Measurements from ENCODE around the gene DNAH8. TPM values are rescaled to one million over a fixed set of nuclear protein-coding genes. Genes with fewer than 3 reads are reported as not detected.

Gene DNAH8
- total and polyA plus RNA-seq, 3 donors from 2014 or later: 17.2 to 23.7 (median 19.0) TPM

DNA sequence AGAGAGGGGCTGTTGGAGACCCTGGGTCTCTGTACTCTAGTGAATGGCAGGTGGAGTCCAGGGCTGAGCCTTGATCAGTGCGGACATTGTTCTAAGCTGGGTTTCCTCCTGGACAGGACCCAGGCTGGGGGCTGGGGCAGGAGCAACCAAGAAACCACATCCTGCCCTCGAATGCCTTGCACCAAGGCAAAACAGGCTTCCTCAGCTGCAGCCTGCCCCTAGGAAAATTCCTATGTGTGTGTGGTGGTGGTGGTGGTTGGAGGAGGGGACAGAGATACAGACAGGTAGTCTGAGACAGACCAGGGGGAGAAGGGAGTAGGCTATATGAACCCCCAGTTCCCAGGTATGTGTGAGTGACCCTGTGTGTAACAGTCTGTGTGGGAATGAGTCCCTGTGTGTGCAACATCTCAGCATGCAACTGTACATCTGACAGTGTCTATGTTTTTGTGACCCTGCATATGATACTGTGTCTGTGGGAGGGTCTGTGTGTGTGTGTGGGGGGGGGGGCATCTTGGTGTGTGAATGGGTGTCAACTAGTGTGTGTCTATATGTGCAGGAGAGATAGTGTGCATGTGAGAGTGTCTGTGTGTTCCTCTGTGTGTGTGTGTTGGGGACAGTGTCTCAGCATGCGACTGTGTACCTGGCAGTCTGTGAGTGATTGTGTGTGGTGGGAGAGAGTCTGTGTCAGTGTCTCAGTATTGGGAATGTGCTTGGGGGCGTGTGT, 336.4 kb downstream of the DNAH8 start:
- intact Hi-C loops (cut with DNase I; ENCODE audit: low total_unique reads): no loop called here
- Histone ChIP-seq H3K36me3 (ENCODE audit: low read depth, missing control alignments) (no peaks in the 10 kb centered on the region), H3K4me3 (no peak overlapping the region), H3K4me1 (no peaks in the 10 kb centered on the region), H3K27me3 (no peaks in the 10 kb centered on the region), H3K9me3 (no peaks in the 10 kb centered on the region), H3K27ac (no peak overlapping the region)
- TF ChIP-seq POLR2A (IDR thresholded peaks at IDR 0.05) (no peak), CTCF (IDR thresholded peaks at IDR 0.05) (no peak)
- WGBS, 2 donors: 75 to 82% methylated on average over 3 to 4 of the region's 4 CpGs
- no peak for DNase-seq

DNA sequence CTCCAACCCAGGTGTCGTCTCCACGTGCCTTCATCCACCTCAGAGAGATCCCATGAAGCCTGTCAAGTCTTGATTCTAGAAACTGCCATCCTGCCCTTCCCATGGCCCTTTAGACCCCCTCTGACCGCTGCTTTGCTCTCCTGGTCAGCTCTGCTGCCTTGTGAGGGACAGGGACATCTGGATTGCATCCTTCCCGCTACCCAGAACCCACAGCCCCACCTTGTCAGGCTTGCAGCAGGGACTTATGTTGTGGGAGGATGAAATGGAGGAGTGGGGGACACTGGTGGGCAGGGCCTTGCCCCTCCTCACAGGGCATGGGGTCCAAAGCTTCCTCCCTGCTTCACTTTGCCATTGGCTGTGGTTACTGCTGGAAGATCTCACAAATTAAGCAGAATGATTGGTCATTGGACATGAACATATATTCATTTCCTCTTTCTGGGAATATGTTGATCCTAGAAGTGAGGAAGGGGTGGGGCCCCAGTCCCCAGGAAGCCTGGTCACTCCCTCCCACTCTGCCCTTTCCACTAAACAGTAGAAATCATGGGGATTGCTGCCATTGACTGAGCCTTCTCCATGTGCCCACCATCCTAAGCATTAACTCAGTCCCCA, 338.0 kb downstream of the DNAH8 start:
- no peak for DNase-seq
- no peak overlapping the region for H3K4me3 ChIP-seq
- H3K4me1 ChIP-seq: no peaks in the 10 kb centered on the region
- intact Hi-C loops (cut with DNase I; ENCODE audit: low total_unique reads): no loop called here
- H3K27ac ChIP-seq: no peak overlapping the region
- no peaks in the 10 kb centered on the region for H3K36me3 ChIP-seq (ENCODE audit: low read depth, missing control alignments)
- 79 to 93% methylated on average over 2 to 4 of the region's 4 CpGs for WGBS, 2 donors
- TF ChIP-seq POLR2A (IDR thresholded peaks at IDR 0.05) (no peak), CTCF (IDR thresholded peaks at IDR 0.05) (no peak)
- no peaks in the 10 kb centered on the region for H3K9me3 ChIP-seq
- H3K27me3 ChIP-seq: no peaks in the 10 kb centered on the region

GRCh38 chr6:39053854-39054576, 338.9 kb downstream of the DNAH8 start:
- Histone ChIP-seq H3K9me3 (no peaks in the 10 kb centered on the region), H3K4me3 (no peak overlapping the region), H3K27ac (no peak overlapping the region), H3K36me3 (ENCODE audit: low read depth, missing control alignments) (no peaks in the 10 kb centered on the region), H3K27me3 (no peaks in the 10 kb centered on the region), H3K4me1 (no peaks in the 10 kb centered on the region)
- no peak for TF ChIP-seq POLR2A (IDR thresholded peaks at IDR 0.05)
- TF ChIP-seq CTCF (IDR thresholded peaks at IDR 0.05): no peak
- no peak for DNase-seq
- 76 to 77% methylated on average over 9 of the region's 9 CpGs for WGBS, 2 donors
- intact Hi-C loops (cut with DNase I; ENCODE audit: low total_unique reads): no loop called here

- no peak overlapping the region for H3K27ac ChIP-seq
- WGBS, 2 donors: 86 to 87% methylated on average over 9 of the region's 9 CpGs
- H3K4me3 ChIP-seq: no peak overlapping the region
- TF ChIP-seq POLR2A (IDR thresholded peaks at IDR 0.05) (no peak), CTCF (IDR thresholded peaks at IDR 0.05) (no peak)
- no peaks in the 10 kb centered on the region for H3K4me1 ChIP-seq
- H3K36me3 ChIP-seq (ENCODE audit: low read depth, missing control alignments): no peaks in the 10 kb centered on the region
- DNase-seq: no peak
- intact Hi-C loops (cut with DNase I; ENCODE audit: low total_unique reads): no loop called here
- no peaks in the 10 kb centered on the region for H3K27me3 ChIP-seq
- H3K9me3 ChIP-seq: no peaks in the 10 kb centered on the region
These were observed 339.5 kb downstream of the DNAH8 start for GRCh38 chr6:39054577-39055142.

Measured in testis (tissue), 3 donors.